Measurements from ENCODE around the gene THSD4.

DNA sequence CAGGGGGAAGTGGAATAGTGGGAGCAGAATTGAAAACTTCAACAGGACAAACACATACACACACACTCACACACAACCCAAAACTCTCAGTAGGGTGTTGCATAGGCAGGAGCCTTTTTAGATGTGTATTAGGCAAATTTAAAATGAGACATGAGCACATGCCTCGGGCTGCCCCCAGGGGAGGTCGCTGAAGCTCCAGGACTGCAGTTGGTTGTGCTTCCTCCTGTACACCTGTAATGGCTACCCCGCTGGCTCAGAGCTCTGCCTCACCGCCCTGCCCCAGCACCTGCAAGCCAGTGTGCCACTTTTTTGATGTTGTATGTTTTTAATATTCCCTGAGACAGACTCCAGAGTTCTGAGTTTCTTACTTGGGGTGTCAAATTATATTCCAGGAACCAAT lies 391.7 kb downstream of the THSD4 start:
- TF ChIP-seq ZNF274 (IDR thresholded peaks at IDR 0.05; ENCODE audit: low read depth, low read length): no peak
- TF ChIP-seq SUZ12 (IDR thresholded peaks at IDR 0.05; ENCODE audit: extremely low read depth, insufficient read depth, insufficient read length): no peak
- no peak for TF ChIP-seq YY1 (IDR thresholded peaks at IDR 0.05; ENCODE audit: insufficient read depth, insufficient read length)

Data from NT2/D1 (cell line).